GM23338 (cell line): ENCODE measurements around the gene CDK14.

Experiments
- EZH2 ChIP-seq: fragments of 200-600 bp; sonication (generic); IDR thresholded peaks from one replicate; pipeline ENCODE4 v1.8.0; 2017; ENCODE audit warnings: antibody characterized with exemption, mild to moderate bottlenecking, low read depth; ENCODE audit not compliant: unreplicated experiment
- EZH2phosphoT487 ChIP-seq: fragments of 200-600 bp; sonication (generic); IDR thresholded peaks from one replicate; pipeline ENCODE4 v1.8.1; 2018; ENCODE audit warnings: antibody characterized with exemption; ENCODE audit not compliant: unreplicated experiment
- JUNB ChIP-seq: IDR thresholded peaks from one replicate; pipeline ENCODE4 v1.6.1; 2016; ENCODE audit warnings: antibody characterized with exemption; ENCODE audit not compliant: unreplicated experiment
- NANOG ChIP-seq: IDR thresholded peaks from 2 replicates; pipeline ENCODE4 v1.6.1; 2016; ENCODE audit warnings: antibody characterized with exemption, borderline replicate concordance
- POLR2AphosphoS5 ChIP-seq: IDR thresholded peaks from 2 replicates; pipeline ENCODE4 v1.6.1; 2016; ENCODE audit warnings: antibody characterized with exemption, low read depth
- ZNF114 ChIP-seq: fragments of 250-450 bp; sonication (Bioruptor Pico); IDR thresholded peaks from 2 replicates; pipeline ENCODE4 v1.5.0; 2020; ENCODE audit warnings: mild to moderate bottlenecking, moderate library complexity
- TF ChIP-seq, protein P1 (sequence below), 2 experiments: fragments of 200-600 bp in 1 of 2; sonication (generic) in 1 of 2; conservative IDR thresholded peaks; 2 replicates each; pipeline versions ENCODE4 v1.5.1 to v1.6.1; 2016 to 2017; ENCODE audit warnings: antibody characterized with exemption in 2 of 2, low read depth in 2 of 2, mild to moderate bottlenecking in 2 of 2, moderate library complexity in 1 of 2
- TF ChIP-seq, protein P2 (sequence below): IDR thresholded peaks from one replicate; pipeline ENCODE4 v1.6.1; 2018; ENCODE audit warnings: antibody characterized with exemption; ENCODE audit not compliant: unreplicated experiment

DNA sequence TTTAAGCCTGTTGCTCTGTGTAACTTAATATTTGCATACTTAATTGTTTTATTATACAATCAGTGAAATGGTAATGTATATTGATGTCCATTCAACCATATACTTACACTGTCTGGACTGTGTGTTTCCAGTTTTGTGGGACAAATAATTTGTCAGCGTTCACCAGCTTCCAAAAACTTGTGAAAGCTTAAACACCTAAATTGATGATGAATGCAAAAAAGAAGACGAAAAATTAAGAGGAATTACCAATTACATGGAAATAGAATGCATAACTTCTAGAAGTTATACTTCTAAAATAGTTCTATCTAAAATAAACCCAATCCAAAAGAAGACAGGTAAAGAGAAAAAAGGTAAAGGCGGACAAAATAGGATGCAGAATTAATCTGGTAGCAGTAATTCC lies 513.1 kb downstream of the CDK14 start:
- TF ChIP-seq POLR2AphosphoS5 (no peak), EZH2 (no peak), NANOG (no peak), EZH2phosphoT487 (no peak), JUNB (no peak), ZNF114 (CRISPR knock-in tag) (no peak)
- TF ChIP-seq, protein P1, sequence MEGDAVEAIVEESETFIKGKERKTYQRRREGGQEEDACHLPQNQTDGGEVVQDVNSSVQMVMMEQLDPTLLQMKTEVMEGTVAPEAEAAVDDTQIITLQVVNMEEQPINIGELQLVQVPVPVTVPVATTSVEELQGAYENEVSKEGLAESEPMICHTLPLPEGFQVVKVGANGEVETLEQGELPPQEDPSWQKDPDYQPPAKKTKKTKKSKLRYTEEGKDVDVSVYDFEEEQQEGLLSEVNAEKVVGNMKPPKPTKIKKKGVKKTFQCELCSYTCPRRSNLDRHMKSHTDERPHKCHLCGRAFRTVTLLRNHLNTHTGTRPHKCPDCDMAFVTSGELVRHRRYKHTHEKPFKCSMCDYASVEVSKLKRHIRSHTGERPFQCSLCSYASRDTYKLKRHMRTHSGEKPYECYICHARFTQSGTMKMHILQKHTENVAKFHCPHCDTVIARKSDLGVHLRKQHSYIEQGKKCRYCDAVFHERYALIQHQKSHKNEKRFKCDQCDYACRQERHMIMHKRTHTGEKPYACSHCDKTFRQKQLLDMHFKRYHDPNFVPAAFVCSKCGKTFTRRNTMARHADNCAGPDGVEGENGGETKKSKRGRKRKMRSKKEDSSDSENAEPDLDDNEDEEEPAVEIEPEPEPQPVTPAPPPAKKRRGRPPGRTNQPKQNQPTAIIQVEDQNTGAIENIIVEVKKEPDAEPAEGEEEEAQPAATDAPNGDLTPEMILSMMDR (conservative IDR thresholded peaks at IDR 0.05; ENCODE audit: low read depth in 2 of 2): no peak
- TF ChIP-seq, protein P2, sequence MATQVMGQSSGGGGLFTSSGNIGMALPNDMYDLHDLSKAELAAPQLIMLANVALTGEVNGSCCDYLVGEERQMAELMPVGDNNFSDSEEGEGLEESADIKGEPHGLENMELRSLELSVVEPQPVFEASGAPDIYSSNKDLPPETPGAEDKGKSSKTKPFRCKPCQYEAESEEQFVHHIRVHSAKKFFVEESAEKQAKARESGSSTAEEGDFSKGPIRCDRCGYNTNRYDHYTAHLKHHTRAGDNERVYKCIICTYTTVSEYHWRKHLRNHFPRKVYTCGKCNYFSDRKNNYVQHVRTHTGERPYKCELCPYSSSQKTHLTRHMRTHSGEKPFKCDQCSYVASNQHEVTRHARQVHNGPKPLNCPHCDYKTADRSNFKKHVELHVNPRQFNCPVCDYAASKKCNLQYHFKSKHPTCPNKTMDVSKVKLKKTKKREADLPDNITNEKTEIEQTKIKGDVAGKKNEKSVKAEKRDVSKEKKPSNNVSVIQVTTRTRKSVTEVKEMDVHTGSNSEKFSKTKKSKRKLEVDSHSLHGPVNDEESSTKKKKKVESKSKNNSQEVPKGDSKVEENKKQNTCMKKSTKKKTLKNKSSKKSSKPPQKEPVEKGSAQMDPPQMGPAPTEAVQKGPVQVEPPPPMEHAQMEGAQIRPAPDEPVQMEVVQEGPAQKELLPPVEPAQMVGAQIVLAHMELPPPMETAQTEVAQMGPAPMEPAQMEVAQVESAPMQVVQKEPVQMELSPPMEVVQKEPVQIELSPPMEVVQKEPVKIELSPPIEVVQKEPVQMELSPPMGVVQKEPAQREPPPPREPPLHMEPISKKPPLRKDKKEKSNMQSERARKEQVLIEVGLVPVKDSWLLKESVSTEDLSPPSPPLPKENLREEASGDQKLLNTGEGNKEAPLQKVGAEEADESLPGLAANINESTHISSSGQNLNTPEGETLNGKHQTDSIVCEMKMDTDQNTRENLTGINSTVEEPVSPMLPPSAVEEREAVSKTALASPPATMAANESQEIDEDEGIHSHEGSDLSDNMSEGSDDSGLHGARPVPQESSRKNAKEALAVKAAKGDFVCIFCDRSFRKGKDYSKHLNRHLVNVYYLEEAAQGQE: no peak
